ENCODE data around the gene EP300.

Gene EP300

GRCh38 chr22:41074466-41074865 lies 17.9 kb upstream of the EP300 start:
- no peak for TF ChIP-seq CTCF (conservative IDR thresholded peaks at IDR 0.05; ENCODE audit: low read depth, low read length)
- DNase-seq (ENCODE audit: low read depth): no peak

GRCh38 chr22:41074941-41075710 lies 17.3 kb upstream of the EP300 start:
- DNase-seq (ENCODE audit: low read depth): no peak
- no peak overlapping the region for H3K4me3 ChIP-seq (ENCODE audit: low read length)
- no peak for TF ChIP-seq CTCF (conservative IDR thresholded peaks at IDR 0.05; ENCODE audit: low read depth, low read length)

More at GRCh38 chr22:41074466-41074865, 17.9 kb upstream of the EP300 start:
- H3K4me3 ChIP-seq (ENCODE audit: low read length): no peak overlapping the region

- no peak overlapping the region for H3K4me3 ChIP-seq (ENCODE audit: low read length)
- DNase-seq (ENCODE audit: low read depth): no peak
- no peak for TF ChIP-seq CTCF (conservative IDR thresholded peaks at IDR 0.05; ENCODE audit: low read depth, low read length)
Measured at GRCh38 chr22:41075946-41076345, 16.4 kb upstream of the EP300 start.

GRCh38 chr22:41076857-41077256 lies 15.5 kb upstream of the EP300 start:
- H3K4me3 ChIP-seq (ENCODE audit: low read length): no peak overlapping the region
- no peak for DNase-seq (ENCODE audit: low read depth)
- TF ChIP-seq CTCF (conservative IDR thresholded peaks at IDR 0.05; ENCODE audit: low read depth, low read length): no peak

- TF ChIP-seq CTCF (conservative IDR thresholded peaks at IDR 0.05; ENCODE audit: low read depth, low read length): no peak
- no peak for DNase-seq (ENCODE audit: low read depth)
- no peak overlapping the region for H3K4me3 ChIP-seq (ENCODE audit: low read length)
Measured at GRCh38 chr22:41078931-41079330, 13.5 kb upstream of the EP300 start.

- no peak for TF ChIP-seq CTCF (conservative IDR thresholded peaks at IDR 0.05; ENCODE audit: low read depth, low read length)
Measured at GRCh38 chr22:41085842-41086241, 6.5 kb upstream of the EP300 start.

More at GRCh38 chr22:41085842-41086241, 6.5 kb upstream of the EP300 start:
- DNase-seq (ENCODE audit: low read depth): no peak
- no peak overlapping the region for H3K4me3 ChIP-seq (ENCODE audit: low read length)

Measured in retinal pigment epithelial cell (primary cell).